GM12878 (cell line): ENCODE measurements around the gene PCDH1. TPM values are rescaled to one million over a fixed set of nuclear protein-coding genes. Genes with fewer than 3 reads are reported as not detected.

Experiments
- CBFB ChIP-seq: IDR thresholded peaks from 2 replicates; pipeline ENCODE4 v1.6.1; 2016; ENCODE audit warnings: antibody characterized with exemption, low read depth
- ETV6 ChIP-seq, 2 experiments: fragments of 450-650 bp in 1 of 2; IDR thresholded peaks in 1 of 2; conservative IDR thresholded peaks in 1 of 2; 2 replicates each; pipeline ENCODE4 v1.6.1; 2014; ENCODE audit warnings: antibody characterized with exemption in 1 of 2, borderline replicate concordance in 1 of 2, low read depth in 1 of 2, mild to moderate bottlenecking in 1 of 2, moderate library complexity in 1 of 2
- GATAD2B ChIP-seq: fragments of 450-650 bp; conservative IDR thresholded peaks from 2 replicates; pipeline ENCODE4 v1.6.1; 2017; ENCODE audit warnings: low read depth, mild to moderate bottlenecking, moderate library complexity
- MEF2B ChIP-seq: fragments of 450-650 bp; IDR thresholded peaks from 2 replicates; pipeline ENCODE4 v1.6.1; 2018; ENCODE audit warnings: mild to moderate bottlenecking, moderate library complexity; ENCODE audit not compliant: partially characterized antibody, poor library complexity, severe bottlenecking
- MTA2 ChIP-seq: fragments of 450-650 bp; IDR thresholded peaks from 2 replicates; pipeline ENCODE4 v1.6.1; 2016; ENCODE audit warnings: low read depth, mild to moderate bottlenecking, moderate library complexity
- RELA ChIP-seq: fragments of 450-650 bp; IDR thresholded peaks from 2 replicates; pipeline ENCODE4 v1.8.0; 2014; ENCODE audit warnings: borderline replicate concordance; ENCODE audit not compliant: partially characterized antibody
- polyA plus RNA-seq, 11 experiments: library from polyadenylated mRNA; depleted of rRNA in 4 of 11; unstranded in 6 of 11; stranded (reverse) in 5 of 11; fragments of >200 nt; fragmentation: Nextera tagmentation in 4 of 11; fragmentation: Illumina TruSeq in 1 of 11; extraction: Ambion mirVana in 4 of 11; extraction: Trizol in 1 of 11; gene quantifications; 1 replicate in 1 of 11; 2 replicates in 10 of 11; pipeline versions ENCODE4 v1.2.1 to v1.2.3, GENCODE V29; 2011 to 2016; ENCODE audit warnings: inconsistent platforms in 2 of 11, missing spikeins in 2 of 11, low read depth in 1 of 11
- total RNA-seq, 4 experiments: library from RNA; depleted of rRNA in 3 of 4; stranded (reverse); fragments of >200 nt in 3 of 4; fragmentation: Illumina TruSeq in 1 of 4; extraction: Trizol in 1 of 4; gene quantifications; 2 replicates each; pipeline versions ENCODE4 v1.2.1 to v1.2.3, GENCODE V29; 2013 to 2021
- TF ChIP-seq, protein P1 (sequence below): fragments of 450-650 bp; IDR thresholded peaks from 2 replicates; pipeline ENCODE4 v1.6.1; 2018; ENCODE audit warnings: mild to moderate bottlenecking, low read depth, moderate library complexity; ENCODE audit not compliant: partially characterized antibody
- TF ChIP-seq, protein P2 (sequence below): fragments of 450-650 bp; conservative IDR thresholded peaks from 2 replicates; pipeline ENCODE4 v1.6.1; 2017; ENCODE audit warnings: mild to moderate bottlenecking, moderate library complexity

The PCDH1 gene
- total and polyA plus RNA-seq, 10 of the 15 experiments (the other 5 are each of a cell fraction or from before 2014, with no cell fraction given), result 0.07 to 0.36 (median 0.16) TPM; not detected in 7

DNA sequence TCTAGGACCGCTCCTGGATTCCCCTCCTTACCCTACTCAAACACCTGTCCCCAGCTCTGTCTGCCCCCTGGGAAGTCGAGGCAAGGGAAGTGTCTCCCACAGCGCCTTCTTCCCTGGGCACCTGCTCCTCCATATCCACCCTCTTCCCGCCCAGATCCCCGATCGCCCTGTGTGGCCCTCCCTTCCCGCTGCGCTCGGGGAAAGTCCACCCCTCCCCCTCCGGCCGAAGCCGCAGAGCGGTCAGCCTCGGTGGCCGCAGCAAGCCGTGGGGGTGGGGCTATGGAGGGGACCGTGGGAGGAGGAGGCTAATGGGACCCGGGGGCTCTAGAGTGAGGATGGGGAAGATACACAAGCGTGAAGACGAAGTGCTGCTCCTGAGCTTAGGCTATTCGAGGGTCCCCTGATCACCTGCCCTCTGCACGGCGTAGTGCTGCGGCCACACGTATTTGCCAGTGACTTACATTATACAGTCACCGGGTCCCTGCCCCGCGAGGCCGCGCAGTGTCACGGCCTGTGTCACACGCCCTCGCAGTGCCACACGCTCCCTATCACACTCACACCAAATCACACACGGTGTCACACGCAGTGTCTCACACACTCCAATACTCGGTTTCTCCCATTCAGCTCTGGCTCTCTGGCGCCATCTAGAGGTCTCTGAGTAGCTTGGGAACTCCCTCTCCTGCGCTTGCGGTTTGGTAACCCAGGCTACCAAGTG lies 658 bp upstream of the PCDH1 start (continued):
- 0 out of 2 replicates have a peak, but pooled peaks have one; percentile 56 for TF ChIP-seq GATAD2B
- peak; percentile 35 for TF ChIP-seq MEF2B
- TF ChIP-seq, protein P1, sequence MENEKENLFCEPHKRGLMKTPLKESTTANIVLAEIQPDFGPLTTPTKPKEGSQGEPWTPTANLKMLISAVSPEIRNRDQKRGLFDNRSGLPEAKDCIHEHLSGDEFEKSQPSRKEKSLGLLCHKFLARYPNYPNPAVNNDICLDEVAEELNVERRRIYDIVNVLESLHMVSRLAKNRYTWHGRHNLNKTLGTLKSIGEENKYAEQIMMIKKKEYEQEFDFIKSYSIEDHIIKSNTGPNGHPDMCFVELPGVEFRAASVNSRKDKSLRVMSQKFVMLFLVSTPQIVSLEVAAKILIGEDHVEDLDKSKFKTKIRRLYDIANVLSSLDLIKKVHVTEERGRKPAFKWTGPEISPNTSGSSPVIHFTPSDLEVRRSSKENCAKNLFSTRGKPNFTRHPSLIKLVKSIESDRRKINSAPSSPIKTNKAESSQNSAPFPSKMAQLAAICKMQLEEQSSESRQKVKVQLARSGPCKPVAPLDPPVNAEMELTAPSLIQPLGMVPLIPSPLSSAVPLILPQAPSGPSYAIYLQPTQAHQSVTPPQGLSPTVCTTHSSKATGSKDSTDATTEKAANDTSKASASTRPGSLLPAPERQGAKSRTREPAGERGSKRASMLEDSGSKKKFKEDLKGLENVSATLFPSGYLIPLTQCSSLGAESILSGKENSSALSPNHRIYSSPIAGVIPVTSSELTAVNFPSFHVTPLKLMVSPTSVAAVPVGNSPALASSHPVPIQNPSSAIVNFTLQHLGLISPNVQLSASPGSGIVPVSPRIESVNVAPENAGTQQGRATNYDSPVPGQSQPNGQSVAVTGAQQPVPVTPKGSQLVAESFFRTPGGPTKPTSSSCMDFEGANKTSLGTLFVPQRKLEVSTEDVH, result no peak
- TF ChIP-seq, protein P2, sequence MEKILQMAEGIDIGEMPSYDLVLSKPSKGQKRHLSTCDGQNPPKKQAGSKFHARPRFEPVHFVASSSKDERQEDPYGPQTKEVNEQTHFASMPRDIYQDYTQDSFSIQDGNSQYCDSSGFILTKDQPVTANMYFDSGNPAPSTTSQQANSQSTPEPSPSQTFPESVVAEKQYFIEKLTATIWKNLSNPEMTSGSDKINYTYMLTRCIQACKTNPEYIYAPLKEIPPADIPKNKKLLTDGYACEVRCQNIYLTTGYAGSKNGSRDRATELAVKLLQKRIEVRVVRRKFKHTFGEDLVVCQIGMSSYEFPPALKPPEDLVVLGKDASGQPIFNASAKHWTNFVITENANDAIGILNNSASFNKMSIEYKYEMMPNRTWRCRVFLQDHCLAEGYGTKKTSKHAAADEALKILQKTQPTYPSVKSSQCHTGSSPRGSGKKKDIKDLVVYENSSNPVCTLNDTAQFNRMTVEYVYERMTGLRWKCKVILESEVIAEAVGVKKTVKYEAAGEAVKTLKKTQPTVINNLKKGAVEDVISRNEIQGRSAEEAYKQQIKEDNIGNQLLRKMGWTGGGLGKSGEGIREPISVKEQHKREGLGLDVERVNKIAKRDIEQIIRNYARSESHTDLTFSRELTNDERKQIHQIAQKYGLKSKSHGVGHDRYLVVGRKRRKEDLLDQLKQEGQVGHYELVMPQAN, result no peak
- no peak for TF ChIP-seq ETV6 (conservative IDR thresholded peaks at IDR 0.05 in 1 of 2, IDR thresholded peaks at IDR 0.05 in 1 of 2; ENCODE audit: borderline replicate concordance in 1 of 2, low read depth in 1 of 2)
- peak; percentile 63 for TF ChIP-seq RELA
- TF ChIP-seq CBFB, result peak; percentile 89
- peak; percentile 30; the same call in 1 of the 2 replicates for TF ChIP-seq MTA2
